Fibroblast of pulmonary artery (primary cell): ENCODE measurements around the gene PIK3CD.

Experiments used
- DNase-seq: peaks from one replicate; pipeline ENCODE4 v3.0.0-alpha.2; 2010; ENCODE audit warnings: low read depth
- H3K4me3 ChIP-seq: replicated peaks from 2 replicates; pipeline ENCODE4 v1.5.1; 2011; ENCODE audit warnings: low read depth, mild to moderate bottlenecking, control low read depth, low read length, moderate library complexity
- CTCF ChIP-seq: IDR thresholded peaks from 2 replicates; pipeline ENCODE4 v1.5.1; 2011; ENCODE audit warnings: mild to moderate bottlenecking, control low read depth, low read length, inconsistent platforms; ENCODE audit errors: missing control alignments

PIK3CD gene

GRCh38 chr1:9633493-9633892 is 18.0 kb upstream of the PIK3CD start:
- H3K4me3 ChIP-seq, result no peak overlapping the region
- DNase-seq, result no peak
- TF ChIP-seq CTCF, result no peak

DNA sequence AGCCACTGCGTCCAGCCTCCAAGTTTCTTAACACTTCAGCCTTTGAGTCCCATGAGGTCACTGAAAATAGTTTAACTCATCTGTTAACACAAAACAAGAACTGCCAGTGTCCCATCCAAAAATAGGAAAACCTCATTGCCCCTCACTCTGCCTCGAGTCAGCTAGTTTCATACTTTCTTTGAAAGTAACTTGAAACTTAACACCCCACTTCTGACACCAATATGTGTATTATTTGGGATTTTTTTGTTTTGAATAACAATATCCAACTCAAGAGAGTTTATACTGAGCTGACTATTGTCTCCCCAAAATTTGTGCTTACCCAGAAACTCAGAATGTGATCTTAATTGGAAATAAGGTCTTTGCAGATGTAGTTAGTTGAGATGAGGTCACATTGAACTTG is 16.9 kb upstream of the PIK3CD start:
- no peak overlapping the region for H3K4me3 ChIP-seq
- no peak for DNase-seq
- no peak for TF ChIP-seq CTCF

- no peak overlapping the region for H3K4me3 ChIP-seq
- no peak for TF ChIP-seq CTCF
- no peak for DNase-seq
These were observed 12.3 kb upstream of the PIK3CD start for GRCh38 chr1:9639227-9639626.

DNA sequence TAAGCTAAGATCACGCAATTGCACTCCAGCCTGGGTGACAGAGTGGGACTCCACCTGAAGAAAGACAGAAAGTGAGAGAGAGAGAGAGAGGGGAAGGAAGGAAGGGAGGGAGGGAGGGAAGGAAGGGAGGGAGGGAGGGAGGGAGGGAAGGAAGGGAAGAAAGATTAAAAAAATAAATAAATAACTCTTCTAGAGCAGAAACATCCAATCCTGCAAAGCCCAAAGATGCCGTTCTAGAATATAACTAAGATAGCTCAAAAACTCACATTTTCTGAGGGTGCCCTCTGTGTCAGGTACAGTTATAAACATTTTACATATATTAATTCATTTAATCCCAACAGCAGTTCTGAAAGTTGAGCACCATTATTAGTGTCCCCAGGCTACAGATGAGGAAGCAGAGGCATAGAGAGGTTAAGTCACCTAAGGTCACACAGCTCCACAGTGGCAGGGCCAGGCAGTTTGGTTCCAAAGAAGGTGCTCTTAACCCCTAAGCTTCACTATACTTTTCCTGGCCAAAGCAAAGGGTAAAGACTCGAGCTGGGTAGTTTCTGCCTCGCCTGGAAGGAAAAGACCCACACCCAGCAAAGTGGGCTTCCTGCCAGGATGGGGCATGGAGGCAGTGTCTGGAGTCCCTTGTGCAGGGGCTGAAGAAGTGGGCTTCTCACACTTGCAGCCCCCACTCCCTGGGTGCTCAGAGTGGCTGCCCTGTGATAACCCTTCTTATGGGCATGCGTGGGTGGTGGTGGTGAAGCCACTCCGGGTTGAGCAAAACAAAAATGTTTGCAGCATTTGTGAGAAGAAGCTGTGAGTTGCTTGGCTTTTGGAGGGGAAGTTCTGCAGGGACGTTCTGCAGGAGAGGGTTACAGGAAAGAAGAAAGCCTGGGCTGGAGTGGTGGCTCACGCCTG is 7.9 kb upstream of the PIK3CD start:
- DNase-seq, result no peak
- TF ChIP-seq CTCF, result no peak
- no peak overlapping the region for H3K4me3 ChIP-seq

DNA sequence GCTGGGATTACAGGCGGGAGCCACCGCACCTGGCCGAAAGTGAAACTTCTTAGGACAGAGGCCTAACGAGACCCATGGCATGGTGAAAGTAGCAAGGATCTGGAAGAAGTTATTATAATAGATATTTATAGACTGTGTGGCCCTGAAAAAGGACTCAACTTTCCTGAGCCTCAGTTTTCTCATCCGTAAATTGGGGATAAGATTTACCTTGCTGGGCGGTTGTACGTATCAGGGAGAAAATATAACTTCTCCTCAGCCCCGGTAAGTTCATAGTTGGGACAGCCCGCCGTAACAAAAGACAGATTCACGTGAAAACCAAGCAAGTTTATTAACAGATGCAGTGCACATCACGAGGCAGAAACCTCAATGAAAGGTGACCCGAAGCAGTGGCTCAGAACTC is 5.5 kb upstream of the PIK3CD start:
- H3K4me3 ChIP-seq, result no peak overlapping the region
- no peak for DNase-seq
- TF ChIP-seq CTCF, result no peak

DNA sequence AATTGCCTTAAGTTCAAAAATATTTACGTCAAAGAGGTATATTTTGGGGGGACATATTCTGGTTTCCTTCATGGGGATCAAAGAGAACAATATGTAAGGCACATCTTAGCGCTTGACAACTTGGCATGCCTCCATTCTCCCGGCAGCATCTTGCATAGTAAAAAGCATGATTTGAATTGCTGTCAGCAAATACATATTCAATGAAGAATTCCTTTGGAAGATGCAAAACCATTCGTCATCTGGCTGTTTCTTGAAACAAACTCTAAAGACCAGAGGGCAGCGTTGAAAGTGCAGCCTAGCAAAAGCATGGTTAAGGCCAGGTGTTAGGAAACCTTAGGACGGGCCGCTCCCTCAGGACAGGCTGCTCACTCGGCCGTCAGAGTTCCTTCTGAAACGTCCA is 3.4 kb upstream of the PIK3CD start:
- TF ChIP-seq CTCF, result no peak

GRCh38 chr1:9649769-9650168 is 1.8 kb upstream of the PIK3CD start:
- no peak overlapping the region for H3K4me3 ChIP-seq
- DNase-seq, result no peak
- no peak for TF ChIP-seq CTCF

More for the DNA sequence above, 3.4 kb upstream of the PIK3CD start:
- no peak for DNase-seq
- no peak overlapping the region for H3K4me3 ChIP-seq
